B cell (primary cell): ENCODE measurements around the gene RBM26. TPM values are rescaled to one million over a fixed set of nuclear protein-coding genes. Genes with fewer than 3 reads are reported as not detected.

ENCODE experiments used
- ATAC-seq: fragments of 200-7000 bp; cut with Tn5 transposase; one replicate; pipeline ENCODE4 v1.10.0; 2021; ENCODE audit warnings: low read depth, mild to moderate bottlenecking, moderate number of reproducible peaks, moderate library complexity
- CTCF ChIA-PET: fragments of 350-600 bp; sonication (Branson Sonifier 250); formaldehyde crosslinking; loops from one replicate; lab custom pipeline; 2021; ENCODE audit warnings: antibody characterized with exemption, inconsistent platforms; lab: Charles Lee
- POLR2A ChIA-PET: fragments of 350-600 bp; sonication (Branson Sonifier 250); formaldehyde crosslinking; loops from one replicate; lab custom pipeline; 2021; ENCODE audit warnings: antibody characterized with exemption; lab: Charles Lee
- DNase-seq: peaks from one replicate; pipeline ENCODE4 v3.0.0; 2013
- H2AFZ ChIP-seq: 2 replicates; pipeline ENCODE4 v1.6.1; 2012; ENCODE audit warnings: mild to moderate bottlenecking, low read depth, low read length; ENCODE audit not compliant: insufficient read depth, poor library complexity, severe bottlenecking
- H3K27ac ChIP-seq, 2 donors: 1 replicate in 1 of 2; 2 replicates in 1 of 2; pipeline ENCODE4 v1.5.1; 2012 to 2013; ENCODE audit warnings: low read length in 2 of 2, mild to moderate bottlenecking in 2 of 2, moderate library complexity in 1 of 2
- H3K27me3 ChIP-seq, 4 experiments: fragments of 200-600 bp in 1 of 4; sonication (generic) in 1 of 4; replicated peaks in 1 of 4; 1 replicate in 2 of 4; 2 replicates in 2 of 4; pipeline versions ENCODE4 v1.6.1 to v1.7.0; 2013 to 2016; ENCODE audit warnings: low read length in 3 of 4, mild to moderate bottlenecking in 2 of 4, mixed read lengths in 1 of 4, moderate library complexity in 1 of 4; ENCODE audit not compliant: insufficient read depth in 4 of 4, control insufficient read depth in 3 of 4; ENCODE audit errors: control extremely low read depth in 1 of 4
- H3K36me3 ChIP-seq, 2 experiments: replicated peaks in 1 of 2; 1 replicate in 1 of 2; 2 replicates in 1 of 2; pipeline versions ENCODE4 v1.6.1 to v1.7.1; 2013; ENCODE audit warnings: low read length in 1 of 2; ENCODE audit not compliant: insufficient read depth in 2 of 2, control insufficient read depth in 1 of 2; ENCODE audit errors: control extremely low read depth in 1 of 2, extremely low read depth in 1 of 2
- H3K4me1 ChIP-seq, 2 donors: fragments of 200-600 bp in 1 of 2; sonication (generic) in 1 of 2; 1 replicate in 1 of 2; 2 replicates in 1 of 2; pipeline versions ENCODE4 v1.5.1 to v1.6.1; 2013 to 2017; ENCODE audit warnings: low read length in 2 of 2; ENCODE audit not compliant: control insufficient read depth in 2 of 2, insufficient read depth in 2 of 2
- H3K4me2 ChIP-seq: replicated peaks from 2 replicates; pipeline ENCODE3; 2012; ENCODE audit warnings: mild to moderate bottlenecking, low read depth, low read length; ENCODE audit not compliant: poor library complexity, severe bottlenecking
- H3K4me3 ChIP-seq, 5 experiments: fragments of 200-600 bp in 1 of 5; sonication (generic) in 1 of 5; 1 replicate in 3 of 5; 2 replicates in 2 of 5; pipeline versions ENCODE4 v1.5.1 to v1.7.0; 2011 to 2016; ENCODE audit warnings: low read length in 4 of 5, mild to moderate bottlenecking in 4 of 5, low read depth in 2 of 5, control low read depth in 1 of 5, moderate library complexity in 1 of 5; ENCODE audit not compliant: insufficient read depth in 1 of 5; ENCODE audit errors: control extremely low read depth in 1 of 5, extremely low read depth in 1 of 5
- H3K79me2 ChIP-seq: fragments of 200-600 bp; sonication (generic); one replicate; pipeline ENCODE4 v1.6.0; 2016; ENCODE audit warnings: low read length; ENCODE audit not compliant: control insufficient read depth, insufficient read depth
- H3K9ac ChIP-seq: fragments of 200-600 bp; sonication (generic); 2 replicates; pipeline ENCODE4 v1.6.1; 2017; ENCODE audit warnings: mild to moderate bottlenecking, low read length, moderate library complexity
- H3K9me3 ChIP-seq, 3 donors: one replicate each; pipeline versions ENCODE4 v1.6.1 to v1.7.1; 2013; ENCODE audit warnings: low read length in 2 of 3; ENCODE audit not compliant: control insufficient read depth in 2 of 3, insufficient read depth in 1 of 3; ENCODE audit errors: control extremely low read depth in 1 of 3
- H4K20me1 ChIP-seq: 2 replicates; pipeline ENCODE4 v1.6.0; 2012; ENCODE audit warnings: mild to moderate bottlenecking, low read length; ENCODE audit not compliant: insufficient read depth, control insufficient read depth, poor library complexity, severe bottlenecking
- H3K27ac Mint-ChIP-seq: one replicate; pipeline ENCODE4 v1.8.0; 2021; ENCODE audit warnings: mixed read lengths
- H3K27me3 Mint-ChIP-seq: one replicate; pipeline ENCODE4 v1.8.0; 2021; ENCODE audit warnings: mixed read lengths
- H3K4me1 Mint-ChIP-seq: one replicate; pipeline ENCODE4 v1.8.0; 2021; ENCODE audit warnings: mixed read lengths
- H3K4me3 Mint-ChIP-seq: one replicate; pipeline ENCODE4 v1.8.0; 2021; ENCODE audit warnings: mixed read lengths
- H3K9me3 Mint-ChIP-seq: one replicate; pipeline ENCODE4 v1.8.0; 2022; ENCODE audit warnings: mixed read lengths; ENCODE audit not compliant: insufficient read depth
- EZH2 ChIP-seq: IDR thresholded peaks from 2 replicates; pipeline ENCODE4 v1.6.1; 2012; ENCODE audit warnings: borderline replicate concordance, low read depth, mild to moderate bottlenecking, moderate library complexity, low read length; ENCODE audit not compliant: insufficient read depth, poor library complexity, severe bottlenecking
- WGBS: methylation state at CpG from one replicate; pipeline ENCODE4 v1.1.5; 2013; ENCODE audit warnings: missing lambda C conversion rate; ENCODE audit not compliant: insufficient coverage; 5-methylcytosine and 5-hydroxymethylcytosine counted together
- intact Hi-C: fragments of 100-400 bp; cut with micrococcal nuclease; formaldehyde crosslinking; loops from one replicate; pipeline ENCODE4 v1.10.0; 2022
- polyA plus RNA-seq: library from polyadenylated mRNA; depleted of rRNA; stranded (reverse); fragments of >200 nt; gene quantifications from 2 replicates; pipeline ENCODE4 v1.2.3, GENCODE V29; 2012
- total RNA-seq, 2 donors: library from RNA; stranded (reverse); fragments of 120-200 nt in 1 of 2; gene quantifications; 1 replicate in 1 of 2; 2 replicates in 1 of 2; pipeline versions ENCODE4 v1.2.3 to v1.2.4, GENCODE V29; 2013 to 2022
- TF ChIP-seq, protein P1 (sequence below): fragments of 200-600 bp; IDR thresholded peaks from one replicate; pipeline ENCODE4 v1.8.0; 2022; ENCODE audit warnings: antibody characterized with exemption, mild to moderate bottlenecking

The RBM26 gene
- total and polyA plus RNA-seq, 2 donors (not counting 1 experiment from before 2014, with no cell fraction given): 34.5 to 159 TPM

DNA sequence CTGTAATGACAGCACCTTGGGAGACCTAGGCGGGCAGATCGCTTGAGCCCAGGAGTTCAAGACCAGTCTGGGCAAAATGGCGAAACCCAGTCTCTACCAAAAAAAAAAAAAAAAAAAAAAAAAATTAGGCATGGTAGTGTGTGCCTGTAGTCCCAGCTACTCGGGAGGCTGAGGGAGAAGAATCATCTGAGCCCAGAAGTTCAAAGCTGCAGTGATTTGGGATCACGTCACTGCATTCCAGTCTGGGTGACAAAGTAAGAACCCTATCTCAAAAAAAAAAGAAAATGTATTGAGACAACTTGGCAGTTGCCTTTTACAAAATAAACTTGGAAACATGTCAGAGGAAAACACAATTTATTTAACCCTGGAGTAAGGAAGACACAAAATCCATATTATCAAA, 26.8 kb downstream of the RBM26 start:
- peaks cover 75% of the 10 kb centered on the region for H3K79me2 ChIP-seq
- H2AFZ ChIP-seq: no peak overlapping the region
- peaks cover 0 to 42% of the 10 kb centered on the region in 2 experiments for H3K36me3 ChIP-seq
- Mint-ChIP-seq H3K27me3 (no peaks in the 10 kb centered on the region), H3K27ac (no peak overlapping the region), H3K4me1 (peaks cover 36% of the 10 kb centered on the region), H3K9me3 (no peaks in the 10 kb centered on the region), H3K4me3 (no peak overlapping the region)
- no peaks in the 10 kb centered on the region for H3K27me3 ChIP-seq
- ChIA-PET POLR2A (no interaction called here), CTCF (interaction anchor here (0.7 to 4.2 kb wide), 3 partner anchors 13 to 34 kb away, joined by 3 to 48 read pairs (median 3); no protein-coding TSS in a partner anchor)
- peaks cover 0 to 2% (median 0%) of the 10 kb centered on the region in 3 donors for H3K9me3 ChIP-seq
- no peak overlapping the region for H3K4me3 ChIP-seq
- WGBS: no CpG with 5 or more reads among the region's 5 CpGs
- H3K27ac ChIP-seq: no peak overlapping the region
- no peak for TF ChIP-seq EZH2
- TF ChIP-seq, protein P1, sequence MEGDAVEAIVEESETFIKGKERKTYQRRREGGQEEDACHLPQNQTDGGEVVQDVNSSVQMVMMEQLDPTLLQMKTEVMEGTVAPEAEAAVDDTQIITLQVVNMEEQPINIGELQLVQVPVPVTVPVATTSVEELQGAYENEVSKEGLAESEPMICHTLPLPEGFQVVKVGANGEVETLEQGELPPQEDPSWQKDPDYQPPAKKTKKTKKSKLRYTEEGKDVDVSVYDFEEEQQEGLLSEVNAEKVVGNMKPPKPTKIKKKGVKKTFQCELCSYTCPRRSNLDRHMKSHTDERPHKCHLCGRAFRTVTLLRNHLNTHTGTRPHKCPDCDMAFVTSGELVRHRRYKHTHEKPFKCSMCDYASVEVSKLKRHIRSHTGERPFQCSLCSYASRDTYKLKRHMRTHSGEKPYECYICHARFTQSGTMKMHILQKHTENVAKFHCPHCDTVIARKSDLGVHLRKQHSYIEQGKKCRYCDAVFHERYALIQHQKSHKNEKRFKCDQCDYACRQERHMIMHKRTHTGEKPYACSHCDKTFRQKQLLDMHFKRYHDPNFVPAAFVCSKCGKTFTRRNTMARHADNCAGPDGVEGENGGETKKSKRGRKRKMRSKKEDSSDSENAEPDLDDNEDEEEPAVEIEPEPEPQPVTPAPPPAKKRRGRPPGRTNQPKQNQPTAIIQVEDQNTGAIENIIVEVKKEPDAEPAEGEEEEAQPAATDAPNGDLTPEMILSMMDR: no peak
- ATAC-seq (no peak), DNase-seq (no peak)
- H3K4me1 ChIP-seq: peaks cover 21 to 31% of the 10 kb centered on the region in 2 donors
- no peak overlapping the region for H3K9ac ChIP-seq
- H4K20me1 ChIP-seq: no peaks in the 10 kb centered on the region
- intact Hi-C loops: no loop called here
- H3K4me2 ChIP-seq: no peak overlapping the region

DNA sequence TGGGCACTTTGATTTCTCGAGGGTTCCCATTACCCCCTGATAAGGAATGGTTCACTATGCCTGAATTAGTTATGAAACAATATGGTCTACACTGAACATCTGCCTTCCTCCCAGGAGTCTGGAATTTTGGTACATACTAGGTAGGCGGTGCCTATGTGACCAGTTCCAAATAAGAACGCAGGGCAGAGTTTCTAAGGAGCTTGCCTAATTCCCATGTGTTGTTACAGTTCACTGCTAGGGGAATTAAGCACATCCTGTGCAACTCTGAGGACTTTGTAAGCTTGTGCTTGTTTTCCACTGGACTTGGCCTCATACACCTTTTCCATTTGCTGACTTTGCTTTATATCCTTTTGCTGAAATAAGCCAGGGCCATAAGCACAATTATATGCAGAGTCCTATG, 29.2 kb downstream of the RBM26 start:
- H2AFZ ChIP-seq: no peak overlapping the region
- ChIA-PET POLR2A (no interaction called here), CTCF (no interaction called here)
- DNase-seq (no peak), ATAC-seq (no peak)
- H3K9ac ChIP-seq: no peak overlapping the region
- intact Hi-C loops: loop anchor here (2.0 kb wide), 1 partner anchor 14 kb away; no protein-coding TSS in a partner anchor
- peaks cover 4 to 50% of the 10 kb centered on the region in 2 experiments for H3K36me3 ChIP-seq
- no peaks in the 10 kb centered on the region for H3K27me3 ChIP-seq
- H3K79me2 ChIP-seq: peaks cover 60% of the 10 kb centered on the region
- 92% methylated on average over 2 of the region's 3 CpGs for WGBS
- no peak overlapping the region for H3K4me2 ChIP-seq
- TF ChIP-seq EZH2: no peak
- TF ChIP-seq, protein P1: no peak
- H3K27ac Mint-ChIP-seq: no peak overlapping the region
- no peak overlapping the region for H3K27ac ChIP-seq
- H3K4me1 Mint-ChIP-seq: peaks cover 17% of the 10 kb centered on the region
- no peaks in the 10 kb centered on the region for H3K9me3 ChIP-seq
- H3K4me3 ChIP-seq: no peak overlapping the region
- H4K20me1 ChIP-seq: no peaks in the 10 kb centered on the region
- no peak overlapping the region for H3K4me3 Mint-ChIP-seq
- no peaks in the 10 kb centered on the region for H3K27me3 Mint-ChIP-seq
- H3K4me1 ChIP-seq: peaks cover 0 to 7% of the 10 kb centered on the region in 2 donors
- no peaks in the 10 kb centered on the region for H3K9me3 Mint-ChIP-seq
